Mesenchymal stem cell (in vitro differentiated cells and primary cell): ENCODE results near the gene ABCB10.

ENCODE experiments used
- DNase-seq: peaks from one replicate; pipeline ENCODE4 v3.0.0-alpha.2; 2013
- H2AFZ ChIP-seq: one replicate; pipeline ENCODE4 v1.6.1; 2013; ENCODE audit warnings: low read depth, mild to moderate bottlenecking, control low read depth, inconsistent platforms, low read length, moderate library complexity
- H2AK5ac ChIP-seq: 2 replicates; pipeline ENCODE4 v1.6.1; 2013; ENCODE audit warnings: low read length, moderate library complexity, mild to moderate bottlenecking, inconsistent platforms; ENCODE audit not compliant: severe bottlenecking
- H2BK120ac ChIP-seq: one replicate; pipeline ENCODE4 v1.6.1; 2013; ENCODE audit warnings: low read depth, mild to moderate bottlenecking, inconsistent platforms, low read length, moderate library complexity
- H2BK12ac ChIP-seq, 2 experiments: one replicate each; pipeline ENCODE4 v1.6.1; 2013; ENCODE audit warnings: inconsistent platforms in 2 of 2, low read length in 2 of 2, mild to moderate bottlenecking in 2 of 2, moderate library complexity in 2 of 2, control low read depth in 1 of 2
- H2BK15ac ChIP-seq: one replicate; pipeline ENCODE4 v1.6.1; 2013; ENCODE audit warnings: mild to moderate bottlenecking, low read depth, inconsistent platforms; ENCODE audit not compliant: poor library complexity, severe bottlenecking
- H2BK5ac ChIP-seq: 2 replicates; pipeline ENCODE4 v1.6.1; 2013; ENCODE audit warnings: low read depth, mild to moderate bottlenecking, low read length, control low read depth, inconsistent platforms; ENCODE audit not compliant: poor library complexity, severe bottlenecking
- H3K14ac ChIP-seq, 2 experiments: one replicate each; pipeline ENCODE4 v1.6.1; 2013; ENCODE audit warnings: inconsistent platforms in 2 of 2, low read length in 2 of 2, control low read depth in 1 of 2, mild to moderate bottlenecking in 1 of 2, moderate library complexity in 1 of 2
- H3K18ac ChIP-seq, 2 experiments: one replicate each; pipeline ENCODE4 v1.6.1; 2013; ENCODE audit warnings: inconsistent platforms in 2 of 2, low read length in 2 of 2, control low read depth in 1 of 2, low read depth in 1 of 2, mild to moderate bottlenecking in 1 of 2
- H3K23ac ChIP-seq, 2 experiments: one replicate each; pipeline ENCODE4 v1.6.1; 2013; ENCODE audit warnings: inconsistent platforms in 2 of 2, low read length in 2 of 2, mild to moderate bottlenecking in 2 of 2, moderate library complexity in 2 of 2, control low read depth in 1 of 2
- H3K27ac ChIP-seq: 2 replicates; pipeline ENCODE4 v1.5.1; 2013; ENCODE audit warnings: mild to moderate bottlenecking, moderate library complexity, low read length, control low read depth, inconsistent platforms; ENCODE audit not compliant: poor library complexity, severe bottlenecking
- H3K27me3 ChIP-seq, 2 experiments: 2 replicates each; pipeline versions ENCODE4 v1.6.1 to v1.7.0; 2013; ENCODE audit warnings: low read length in 2 of 2, mild to moderate bottlenecking in 2 of 2, moderate library complexity in 2 of 2, control low read depth in 1 of 2, inconsistent platforms in 1 of 2; ENCODE audit not compliant: control insufficient read depth in 1 of 2, insufficient read depth in 1 of 2
- H3K36me3 ChIP-seq, 2 experiments: 2 replicates each; pipeline versions ENCODE4 v1.6.1 to v1.7.0; 2013; ENCODE audit warnings: low read length in 2 of 2, control low read depth in 1 of 2, inconsistent platforms in 1 of 2, low read depth in 1 of 2, mild to moderate bottlenecking in 1 of 2; ENCODE audit not compliant: insufficient read depth in 2 of 2, control insufficient read depth in 1 of 2
- H3K4ac ChIP-seq, 2 experiments: one replicate each; pipeline ENCODE4 v1.6.1; 2013; ENCODE audit warnings: inconsistent platforms in 2 of 2, low read length in 2 of 2, mild to moderate bottlenecking in 2 of 2, moderate library complexity in 2 of 2, control low read depth in 1 of 2, low read depth in 1 of 2
- H3K4me1 ChIP-seq: 2 replicates; pipeline ENCODE4 v1.6.1; 2013; ENCODE audit warnings: low read depth, low read length, control low read depth; ENCODE audit not compliant: control insufficient read depth, insufficient read depth
- H3K4me2 ChIP-seq: 2 replicates; pipeline ENCODE4 v1.6.1; 2013; ENCODE audit warnings: low read length, mild to moderate bottlenecking, inconsistent platforms; ENCODE audit not compliant: poor library complexity, severe bottlenecking
- H3K4me3 ChIP-seq, 2 experiments: 2 replicates each; pipeline versions ENCODE4 v1.5.1 to v1.7.0; 2013; ENCODE audit warnings: low read length in 2 of 2, mild to moderate bottlenecking in 2 of 2, control low read depth in 1 of 2, low read depth in 1 of 2; ENCODE audit not compliant: insufficient read depth in 1 of 2
- H3K79me1 ChIP-seq: replicated peaks from 2 replicates; pipeline ENCODE4 v1.6.1; 2013; ENCODE audit warnings: mild to moderate bottlenecking, control low read depth, low read length, inconsistent platforms; ENCODE audit not compliant: poor library complexity, severe bottlenecking
- H3K9ac ChIP-seq: 2 replicates; pipeline ENCODE4 v1.7.0; 2013; ENCODE audit warnings: mild to moderate bottlenecking, low read length, moderate library complexity
- H3K9me3 ChIP-seq: 2 replicates; pipeline ENCODE4 v1.7.0; 2013; ENCODE audit warnings: mild to moderate bottlenecking, low read length; ENCODE audit not compliant: control insufficient read depth
- H4K8ac ChIP-seq: one replicate; pipeline ENCODE4 v1.6.1; 2013; ENCODE audit warnings: inconsistent platforms, mild to moderate bottlenecking, low read length, moderate library complexity
- H4K91ac ChIP-seq: one replicate; pipeline ENCODE4 v1.6.1; 2013; ENCODE audit warnings: mild to moderate bottlenecking, low read length, inconsistent platforms
- WGBS: methylation state at CpG from one replicate; pipeline ENCODE4 v1.1.7; 2013; ENCODE audit warnings: mixed read lengths; 5-methylcytosine and 5-hydroxymethylcytosine counted together

The ABCB10 gene

GRCh38 chr1:229552732-229553131 lies 5.8 kb downstream of the ABCB10 start:
- WGBS: 90% methylated on average over 5 of the region's 5 CpGs
- H3K27ac ChIP-seq: no peak overlapping the region

GRCh38 chr1:229550812-229551567 lies 7.5 kb downstream of the ABCB10 start:
- Histone ChIP-seq H3K4me2 (no peak overlapping the region), H2BK5ac (no peak overlapping the region), H3K27me3 (no peaks in the 10 kb centered on the region), H3K4me1 (peaks cover 10% of the 10 kb centered on the region), H3K4ac (no peak overlapping the region), H2BK120ac (no peak overlapping the region), H3K79me1 (peaks cover 36% of the 10 kb centered on the region), H3K27ac (no peak overlapping the region), H3K9ac (peak overlapping the region; percentile 15), H3K4me3 (no peak overlapping the region), H3K14ac (no peak overlapping the region), H3K23ac (no peak overlapping the region), H2AK5ac (no peak overlapping the region), H4K8ac (no peak overlapping the region), H2AFZ (no peak overlapping the region), H3K18ac (no peak overlapping the region), H3K9me3 (no peaks in the 10 kb centered on the region), H4K91ac (no peak overlapping the region), H2BK12ac (no peak overlapping the region), H3K36me3 (peaks cover 12 to 13% of the 10 kb centered on the region in 2 experiments), H2BK15ac (no peak overlapping the region)
- 95% methylated on average over 3 of the region's 3 CpGs for WGBS
- no peak for DNase-seq

More at GRCh38 chr1:229552732-229553131, 5.8 kb downstream of the ABCB10 start:
- Histone ChIP-seq H3K27me3 (no peaks in the 10 kb centered on the region), H2BK15ac (no peak overlapping the region), H3K9me3 (no peaks in the 10 kb centered on the region), H3K23ac (no peak overlapping the region), H3K18ac (no peak overlapping the region), H3K4me2 (no peak overlapping the region), H4K91ac (no peak overlapping the region), H2BK12ac (no peak overlapping the region), H3K9ac (no peak overlapping the region), H3K4ac (no peak overlapping the region), H2AK5ac (no peak overlapping the region), H2BK5ac (no peak overlapping the region), H3K4me1 (peaks cover 8% of the 10 kb centered on the region), H2BK120ac (no peak overlapping the region), H4K8ac (no peak overlapping the region), H3K79me1 (peaks cover 42% of the 10 kb centered on the region), H2AFZ (no peak overlapping the region), H3K36me3 (peaks cover 4 to 7% of the 10 kb centered on the region in 2 experiments), H3K14ac (no peak overlapping the region), H3K4me3 (no peak overlapping the region)
- no peak for DNase-seq

GRCh38 chr1:229547542-229547941 lies 11.0 kb downstream of the ABCB10 start:
- no peak for DNase-seq
- H3K9ac ChIP-seq: no peak overlapping the region
- WGBS: 98% methylated on average over 6 of the region's 7 CpGs

GRCh38 chr1:229544587-229544986 lies 13.9 kb downstream of the ABCB10 start:
- H3K4me2 ChIP-seq: no peak overlapping the region
- H3K27ac ChIP-seq: no peak overlapping the region
- peaks cover 27% of the 10 kb centered on the region for H3K79me1 ChIP-seq
- H3K4me3 ChIP-seq: no peak overlapping the region
- H4K91ac ChIP-seq: no peak overlapping the region
- no peak overlapping the region for H2AFZ ChIP-seq
- no peak overlapping the region for H2BK5ac ChIP-seq
- H3K18ac ChIP-seq: no peak overlapping the region
- no peak overlapping the region for H3K9ac ChIP-seq
- DNase-seq: no peak
- no peak overlapping the region for H3K14ac ChIP-seq
- no peak overlapping the region for H2AK5ac ChIP-seq
- H2BK15ac ChIP-seq: no peak overlapping the region
- no peaks in the 10 kb centered on the region for H3K27me3 ChIP-seq
- H2BK12ac ChIP-seq: no peak overlapping the region
- H3K36me3 ChIP-seq: peaks cover 22 to 55% of the 10 kb centered on the region in 2 experiments
- no peak overlapping the region for H4K8ac ChIP-seq
- no peak overlapping the region for H3K23ac ChIP-seq
- H3K9me3 ChIP-seq: no peaks in the 10 kb centered on the region
- H2BK120ac ChIP-seq: no peak overlapping the region
- WGBS: 100% methylated on average over 1 of the region's 1 CpG
- H3K4ac ChIP-seq: no peak overlapping the region
- peaks cover 6% of the 10 kb centered on the region for H3K4me1 ChIP-seq

More at GRCh38 chr1:229547542-229547941, 11.0 kb downstream of the ABCB10 start:
- Histone ChIP-seq H3K18ac (no peak overlapping the region), H3K4me2 (no peak overlapping the region), H2AFZ (no peak overlapping the region), H3K4me3 (no peak overlapping the region), H3K4ac (no peak overlapping the region), H4K8ac (no peak overlapping the region), H2BK15ac (no peak overlapping the region), H3K36me3 (peaks cover 17 to 33% of the 10 kb centered on the region in 2 experiments), H2AK5ac (no peak overlapping the region), H4K91ac (no peak overlapping the region), H3K14ac (no peak overlapping the region), H2BK120ac (no peak overlapping the region), H2BK5ac (no peak overlapping the region), H3K27me3 (no peaks in the 10 kb centered on the region), H3K4me1 (peaks cover 6% of the 10 kb centered on the region), H3K9me3 (no peaks in the 10 kb centered on the region), H3K27ac (no peak overlapping the region), H3K79me1 (peaks cover 35% of the 10 kb centered on the region), H2BK12ac (no peak overlapping the region), H3K23ac (no peak overlapping the region)
